ENCODE measurements around the gene YPEL3. TPM values are rescaled to one million over a fixed set of nuclear protein-coding genes. Genes with fewer than 3 reads are reported as not detected.
A peak's percentile ranks its signal among the peaks of the same experiment; 100 is the strongest.
"Not testable (repeated sequence)": the region's sequence is repeated elsewhere in the genome, so short reads cannot be mapped to it uniquely, and the experiment has no call there.

The YPEL3 gene
- total RNA-seq, 6 experiments from 2014 or later: 17.2 to 28.4 (median 19.1) TPM

- no peak overlapping the region for H3K4me3 Mint-ChIP-seq
- no peak for DNase-seq
- H3K9me3 Mint-ChIP-seq: no peaks in the 10 kb centered on the region
- H3K27ac Mint-ChIP-seq: no peak overlapping the region
- TF ChIP-seq CTCF (IDR thresholded peaks at IDR 0.05): no peak
- H3K36me3 Mint-ChIP-seq (ENCODE audit: low read depth): peaks cover 8% of the 10 kb centered on the region; the same call in 1 of the 2 replicates
- H3K4me1 Mint-ChIP-seq (ENCODE audit: low read depth): peaks cover 26% of the 10 kb centered on the region
- H3K27me3 Mint-ChIP-seq (ENCODE audit: insufficient read depth): no peaks in the 10 kb centered on the region; the same call in none of the 2 replicates
These were observed 19.2 kb upstream of the YPEL3 start for GRCh38 chr16:30115238-30115637.

DNA sequence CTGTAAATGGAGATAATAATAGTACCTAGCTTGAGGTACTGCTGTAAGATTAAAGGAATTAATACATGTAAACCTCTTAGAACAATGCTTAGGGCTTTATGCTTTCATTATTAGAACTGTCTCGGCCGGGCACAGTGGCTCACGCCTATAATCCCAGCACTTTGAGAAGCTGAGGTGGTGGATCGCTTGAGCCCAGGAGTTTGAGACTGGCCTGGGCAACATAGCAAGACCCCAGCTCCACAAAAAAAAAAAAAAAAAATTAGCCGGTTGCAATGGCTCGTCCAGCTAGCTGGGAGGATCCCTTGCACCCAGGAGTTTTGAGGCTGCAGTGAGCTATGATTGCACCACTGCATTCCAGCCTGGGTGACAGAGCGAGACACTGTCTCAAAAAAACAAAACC is 18.8 kb upstream of the YPEL3 start:
- not testable (repeated sequence) for DNase-seq; H3K36me3 Mint-ChIP-seq (ENCODE audit: low read depth); H3K4me3 Mint-ChIP-seq; H3K27me3 Mint-ChIP-seq (ENCODE audit: insufficient read depth); H3K9me3 Mint-ChIP-seq; H3K27ac Mint-ChIP-seq
- peaks cover 26% of the 10 kb centered on the region for H3K4me1 Mint-ChIP-seq (ENCODE audit: low read depth)

DNA sequence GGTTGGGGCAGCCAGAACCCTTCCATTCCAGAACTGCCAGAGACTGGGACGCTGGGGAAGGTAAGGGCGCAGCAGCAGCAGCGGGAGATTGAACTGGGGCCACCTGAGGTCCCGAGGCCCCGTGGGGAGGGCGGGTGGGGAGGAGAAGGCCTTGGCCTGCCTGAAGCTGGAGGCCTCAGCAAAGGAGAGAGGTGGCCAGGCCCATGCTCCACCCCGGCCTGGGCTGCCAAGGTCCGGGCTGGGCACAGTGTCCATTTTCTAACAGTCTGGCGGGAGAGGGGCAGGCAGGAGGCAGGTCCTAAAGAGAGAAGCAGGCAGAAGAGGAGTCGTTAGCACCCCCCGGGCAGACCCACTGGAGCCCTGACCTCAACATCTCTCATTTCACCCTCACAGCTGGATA is 18.4 kb upstream of the YPEL3 start:
- H3K27me3 Mint-ChIP-seq (ENCODE audit: insufficient read depth): no peaks in the 10 kb centered on the region; the same call in none of the 2 replicates
- H3K4me3 Mint-ChIP-seq: no peak overlapping the region
- peak overlapping the region; percentile 87 for H3K27ac Mint-ChIP-seq
- no peaks in the 10 kb centered on the region for H3K9me3 Mint-ChIP-seq
- H3K4me1 Mint-ChIP-seq (ENCODE audit: low read depth): peaks cover 24% of the 10 kb centered on the region
- TF ChIP-seq CTCF (IDR thresholded peaks at IDR 0.05): no peak
- H3K36me3 Mint-ChIP-seq (ENCODE audit: low read depth): peaks cover 7% of the 10 kb centered on the region; the same call in 1 of the 2 replicates
- DNase-seq: no peak

DNA sequence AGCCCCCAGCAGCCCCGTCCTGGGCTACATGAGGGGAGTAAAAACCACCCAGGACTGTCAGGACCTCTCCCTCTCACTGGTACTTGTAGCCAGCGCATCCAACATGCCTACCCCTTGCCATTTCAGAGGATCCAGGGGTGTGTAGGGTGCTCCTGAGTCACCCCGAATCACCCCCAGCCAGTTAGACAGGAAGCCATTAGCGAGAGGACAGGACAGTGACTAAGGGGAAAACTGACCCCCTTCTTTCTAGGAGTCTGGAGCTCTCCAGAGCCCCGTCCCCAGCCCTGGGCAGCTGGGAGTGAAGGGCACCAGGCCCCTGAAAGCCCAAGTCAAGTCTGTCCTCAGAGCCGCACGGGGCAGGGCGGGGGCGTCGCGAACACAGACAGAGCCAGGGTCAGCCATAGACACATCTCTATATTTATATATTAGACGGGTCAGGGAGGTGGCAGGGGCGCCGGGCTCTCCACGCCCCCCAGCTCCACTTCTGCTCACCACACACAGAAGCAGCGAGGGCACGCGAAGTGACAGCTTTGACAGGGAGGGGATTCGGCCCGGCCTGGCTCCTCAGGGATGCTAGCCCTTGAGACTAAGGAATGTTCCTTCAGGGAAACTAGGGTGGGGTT is 17.8 kb upstream of the YPEL3 start:
- Mint-ChIP-seq H3K27me3 (ENCODE audit: insufficient read depth) (no peaks in the 10 kb centered on the region; the same call in none of the 2 replicates), H3K36me3 (ENCODE audit: low read depth) (peaks cover 4% of the 10 kb centered on the region; the same call in 1 of the 2 replicates), H3K9me3 (no peaks in the 10 kb centered on the region), H3K27ac (peak overlapping the region; percentile 87), H3K4me1 (ENCODE audit: low read depth) (peaks cover 20% of the 10 kb centered on the region), H3K4me3 (peak overlapping the region; percentile 20; the same call in 1 of the 2 replicates)
- TF ChIP-seq CTCF (IDR thresholded peaks at IDR 0.05): no peak
- peak; percentile 38 for DNase-seq

- H3K4me1 Mint-ChIP-seq (ENCODE audit: low read depth): peaks cover 20% of the 10 kb centered on the region
- TF ChIP-seq CTCF (IDR thresholded peaks at IDR 0.05): no peak; the same call in none of the 2 replicates
- H3K4me3 Mint-ChIP-seq: peak within 1 kb of the TSS; percentile 20; the same call in 1 of the 2 replicates
- no peak for DNase-seq
- peak within 1 kb of the TSS; percentile 87 for H3K27ac Mint-ChIP-seq
- no peaks in the 10 kb centered on the region for H3K9me3 Mint-ChIP-seq
- H3K36me3 Mint-ChIP-seq (ENCODE audit: low read depth): peaks cover 4% of the 10 kb centered on the region; the same call in 1 of the 2 replicates
- H3K27me3 Mint-ChIP-seq (ENCODE audit: insufficient read depth): no peaks in the 10 kb centered on the region; the same call in none of the 2 replicates
These were observed 17.2 kb upstream of the YPEL3 start, which contains the start of gene GDPD3 for GRCh38 chr16:30113031-30113710. Gene GDPD3 (minus strand): TSS chr16:30113537. CDS start chr16:30113478, 59 bp downstream.

All from HFFc6 (cell line).